Measurements from ENCODE around the gene FHL3.
A peak's percentile ranks its signal among the peaks of the same experiment; 100 is the strongest.
"Not testable (repeated sequence)": the region's sequence is repeated elsewhere in the genome, so short reads cannot be mapped to it uniquely, and the experiment has no call there.

FHL3 gene

GRCh38 chr1:37994886-37995566 lies 10.3 kb downstream of the FHL3 start:
- TF ChIP-seq, protein P1, sequence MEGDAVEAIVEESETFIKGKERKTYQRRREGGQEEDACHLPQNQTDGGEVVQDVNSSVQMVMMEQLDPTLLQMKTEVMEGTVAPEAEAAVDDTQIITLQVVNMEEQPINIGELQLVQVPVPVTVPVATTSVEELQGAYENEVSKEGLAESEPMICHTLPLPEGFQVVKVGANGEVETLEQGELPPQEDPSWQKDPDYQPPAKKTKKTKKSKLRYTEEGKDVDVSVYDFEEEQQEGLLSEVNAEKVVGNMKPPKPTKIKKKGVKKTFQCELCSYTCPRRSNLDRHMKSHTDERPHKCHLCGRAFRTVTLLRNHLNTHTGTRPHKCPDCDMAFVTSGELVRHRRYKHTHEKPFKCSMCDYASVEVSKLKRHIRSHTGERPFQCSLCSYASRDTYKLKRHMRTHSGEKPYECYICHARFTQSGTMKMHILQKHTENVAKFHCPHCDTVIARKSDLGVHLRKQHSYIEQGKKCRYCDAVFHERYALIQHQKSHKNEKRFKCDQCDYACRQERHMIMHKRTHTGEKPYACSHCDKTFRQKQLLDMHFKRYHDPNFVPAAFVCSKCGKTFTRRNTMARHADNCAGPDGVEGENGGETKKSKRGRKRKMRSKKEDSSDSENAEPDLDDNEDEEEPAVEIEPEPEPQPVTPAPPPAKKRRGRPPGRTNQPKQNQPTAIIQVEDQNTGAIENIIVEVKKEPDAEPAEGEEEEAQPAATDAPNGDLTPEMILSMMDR (IDR thresholded peaks at IDR 0.05; ENCODE audit: insufficient read depth, low read depth, low read length, missing control alignments): no peak
- no peak for DNase-seq (ENCODE audit: low read depth)
- no peak overlapping the region for H3K4me3 ChIP-seq (ENCODE audit: low read length)

DNA sequence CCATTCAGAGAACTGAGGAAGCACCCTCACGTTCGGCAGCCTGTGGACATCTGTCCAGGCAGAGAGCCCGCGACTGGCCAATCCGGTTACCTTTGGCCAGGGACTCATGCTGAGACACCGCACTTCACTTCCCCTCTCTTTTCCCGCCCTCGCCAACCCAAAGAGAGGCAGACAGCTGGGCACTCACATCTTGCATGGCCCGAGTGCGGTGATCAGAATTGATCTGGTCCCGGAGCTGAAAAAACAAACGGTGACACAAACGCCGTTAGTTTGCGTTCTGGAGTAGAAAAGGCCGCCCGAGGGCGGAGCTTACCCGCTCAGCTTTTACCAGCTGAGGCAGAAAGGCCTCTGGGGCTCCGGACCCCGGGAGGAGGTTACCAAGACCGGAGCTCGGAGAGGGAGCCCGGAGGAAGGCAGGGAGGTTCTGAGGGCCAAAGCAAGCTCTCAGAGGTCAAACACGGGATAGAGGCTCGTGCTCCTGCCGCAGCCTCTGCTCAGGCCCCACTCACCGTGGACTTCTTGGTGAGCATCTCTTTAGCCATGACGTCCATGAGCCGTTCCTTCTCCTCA lies 15.9 kb downstream of the FHL3 start:
- H3K4me3 ChIP-seq (ENCODE audit: low read length): peak overlapping the region; percentile 98
- TF ChIP-seq, protein P1 (IDR thresholded peaks at IDR 0.05; ENCODE audit: insufficient read depth, low read depth, low read length, missing control alignments): no peak
- peak; percentile 47 for DNase-seq (ENCODE audit: low read depth)

DNA sequence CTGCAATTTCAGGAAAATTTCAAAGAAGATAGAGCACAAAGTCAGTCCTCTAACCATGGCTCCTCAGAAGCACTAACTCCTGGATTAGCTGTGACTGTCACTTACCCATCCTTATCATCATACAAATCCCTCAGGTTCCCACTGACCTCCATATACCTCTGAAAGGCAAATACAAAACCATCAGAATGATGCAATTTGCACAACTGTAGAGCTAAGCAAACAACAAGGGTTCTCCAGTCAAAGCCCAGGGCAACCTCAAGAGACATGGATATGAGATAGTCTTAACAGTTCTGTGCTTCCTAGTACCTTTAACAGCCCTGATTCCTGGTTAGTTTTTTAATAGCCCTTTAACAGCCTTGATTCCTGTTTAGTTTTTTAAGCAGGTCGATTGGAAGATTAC lies 17.6 kb downstream of the FHL3 start:
- H3K4me3 ChIP-seq (ENCODE audit: low read length): no peak overlapping the region
- DNase-seq (ENCODE audit: low read depth): no peak
- TF ChIP-seq, protein P1 (IDR thresholded peaks at IDR 0.05; ENCODE audit: insufficient read depth, low read depth, low read length, missing control alignments): no peak

DNA sequence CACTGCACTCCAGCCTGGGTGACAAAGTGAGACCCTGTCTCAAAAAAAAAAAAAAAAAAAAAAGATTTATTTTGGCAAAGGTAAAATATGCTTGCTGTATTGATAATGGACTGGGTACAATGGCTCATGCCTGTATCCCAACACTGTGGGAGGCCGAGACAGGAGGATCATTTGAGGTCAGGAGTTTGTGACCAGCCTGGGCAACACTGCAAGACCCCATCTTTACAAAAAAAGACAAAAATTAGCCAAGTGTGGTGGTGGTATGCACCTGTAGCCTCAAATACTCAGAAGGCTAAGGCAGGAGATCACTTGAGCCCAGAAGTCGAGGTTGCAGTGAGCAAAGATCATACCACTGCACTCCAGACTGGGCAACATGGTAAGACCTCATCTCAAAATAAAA lies 21.8 kb downstream of the FHL3 start:
- TF ChIP-seq, protein P1 (IDR thresholded peaks at IDR 0.05; ENCODE audit: insufficient read depth, low read depth, low read length, missing control alignments): no peak
- no peak for DNase-seq (ENCODE audit: low read depth)
- no peak overlapping the region for H3K4me3 ChIP-seq (ENCODE audit: low read length)

GRCh38 chr1:37978541-37978940 lies 26.8 kb downstream of the FHL3 start:
- H3K4me3 ChIP-seq (ENCODE audit: low read length): no peak overlapping the region
- DNase-seq (ENCODE audit: low read depth): no peak
- TF ChIP-seq, protein P1 (IDR thresholded peaks at IDR 0.05; ENCODE audit: insufficient read depth, low read depth, low read length, missing control alignments): no peak

- TF ChIP-seq, protein P1 (IDR thresholded peaks at IDR 0.05; ENCODE audit: insufficient read depth, low read depth, low read length, missing control alignments): peak; percentile 66
- H3K4me3 ChIP-seq (ENCODE audit: low read length): not testable (repeated sequence)
- DNase-seq (ENCODE audit: low read depth): peak; percentile 66
Observed at GRCh38 chr1:37975083-37975482, 30.2 kb downstream of the FHL3 start.

DNA sequence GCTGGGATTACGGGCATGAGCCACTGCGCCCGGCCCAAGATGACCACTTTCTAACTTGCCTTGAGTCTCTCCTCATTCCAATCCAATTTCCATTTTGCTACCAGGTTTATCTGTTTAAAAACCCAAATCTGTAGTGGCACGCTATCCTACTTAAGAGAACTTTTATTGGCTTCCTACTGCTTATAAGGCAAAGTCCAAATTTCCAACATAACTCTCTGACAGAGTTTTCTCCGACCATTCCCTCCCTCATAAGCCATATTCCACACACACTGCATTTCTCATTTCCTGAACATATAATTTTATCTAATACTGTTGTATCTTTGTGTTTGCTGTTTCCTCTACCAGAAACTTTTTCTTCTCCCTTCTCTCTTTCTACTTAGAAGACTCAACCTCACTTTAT lies 30.7 kb downstream of the FHL3 start:
- no peak for DNase-seq (ENCODE audit: low read depth)
- H3K4me3 ChIP-seq (ENCODE audit: low read length): no peak overlapping the region
- TF ChIP-seq, protein P1 (IDR thresholded peaks at IDR 0.05; ENCODE audit: insufficient read depth, low read depth, low read length, missing control alignments): no peak

- DNase-seq (ENCODE audit: low read depth); H3K4me3 ChIP-seq (ENCODE audit: low read length): not testable (repeated sequence)
Observed at GRCh38 chr1:37973684-37974083, 31.6 kb downstream of the FHL3 start.

All from epithelial cell of esophagus (primary cell).